ENCODE measurements around the gene SLC25A47.
"Not testable (repeated sequence)": the region's sequence is repeated elsewhere in the genome, so short reads cannot be mapped to it uniquely, and the experiment has no call there.

The SLC25A47 gene

GRCh38 chr14:100285913-100286400 lies 37.2 kb upstream of the SLC25A47 start:
- no peak for FAIRE-seq
- TF ChIP-seq CTCF (IDR thresholded peaks at IDR 0.05; ENCODE audit: insufficient read depth, missing control alignments), result no peak

GRCh38 chr14:100286484-100287191 lies 36.5 kb upstream of the SLC25A47 start:
- no peak for TF ChIP-seq CTCF (IDR thresholded peaks at IDR 0.05; ENCODE audit: insufficient read depth, missing control alignments)
- DNase-seq (ENCODE audit: insufficient read length, low spot score), result no peak
- FAIRE-seq, result no peak

More at GRCh38 chr14:100285913-100286400, 37.2 kb upstream of the SLC25A47 start:
- DNase-seq (ENCODE audit: insufficient read length, low spot score), result no peak

- FAIRE-seq (no peak), DNase-seq (ENCODE audit: insufficient read length, low spot score) (no peak)
Measured at GRCh38 chr14:100287202-100287997, 35.7 kb upstream of the SLC25A47 start.

GRCh38 chr14:100287998-100288295 lies 35.2 kb upstream of the SLC25A47 start:
- DNase-seq (ENCODE audit: insufficient read length, low spot score); FAIRE-seq: not testable (repeated sequence)

More at GRCh38 chr14:100287202-100287997, 35.7 kb upstream of the SLC25A47 start:
- TF ChIP-seq CTCF (IDR thresholded peaks at IDR 0.05; ENCODE audit: insufficient read depth, missing control alignments), result no peak

- DNase-seq (ENCODE audit: insufficient read length, low spot score) (no peak), FAIRE-seq (no peak)
- TF ChIP-seq CTCF (IDR thresholded peaks at IDR 0.05; ENCODE audit: insufficient read depth, missing control alignments), result no peak
Measured at GRCh38 chr14:100288382-100289185, 34.6 kb upstream of the SLC25A47 start.

- no peak for FAIRE-seq
Measured at GRCh38 chr14:100289916-100290606, 33.1 kb upstream of the SLC25A47 start.

More at GRCh38 chr14:100289916-100290606, 33.1 kb upstream of the SLC25A47 start:
- TF ChIP-seq CTCF (IDR thresholded peaks at IDR 0.05; ENCODE audit: insufficient read depth, missing control alignments), result no peak
- DNase-seq (ENCODE audit: insufficient read length, low spot score), result no peak
